HG03378 (cell line): ENCODE data around the gene DUSP19.

Experiments
- ATAC-seq: cut with Tn5 transposase; IDR thresholded peaks from one replicate; pipeline ENCODE4 v1.9.1; 2021; ENCODE audit warnings: mild to moderate bottlenecking, moderate library complexity; ENCODE audit not compliant: unreplicated experiment

Gene DUSP19

DNA sequence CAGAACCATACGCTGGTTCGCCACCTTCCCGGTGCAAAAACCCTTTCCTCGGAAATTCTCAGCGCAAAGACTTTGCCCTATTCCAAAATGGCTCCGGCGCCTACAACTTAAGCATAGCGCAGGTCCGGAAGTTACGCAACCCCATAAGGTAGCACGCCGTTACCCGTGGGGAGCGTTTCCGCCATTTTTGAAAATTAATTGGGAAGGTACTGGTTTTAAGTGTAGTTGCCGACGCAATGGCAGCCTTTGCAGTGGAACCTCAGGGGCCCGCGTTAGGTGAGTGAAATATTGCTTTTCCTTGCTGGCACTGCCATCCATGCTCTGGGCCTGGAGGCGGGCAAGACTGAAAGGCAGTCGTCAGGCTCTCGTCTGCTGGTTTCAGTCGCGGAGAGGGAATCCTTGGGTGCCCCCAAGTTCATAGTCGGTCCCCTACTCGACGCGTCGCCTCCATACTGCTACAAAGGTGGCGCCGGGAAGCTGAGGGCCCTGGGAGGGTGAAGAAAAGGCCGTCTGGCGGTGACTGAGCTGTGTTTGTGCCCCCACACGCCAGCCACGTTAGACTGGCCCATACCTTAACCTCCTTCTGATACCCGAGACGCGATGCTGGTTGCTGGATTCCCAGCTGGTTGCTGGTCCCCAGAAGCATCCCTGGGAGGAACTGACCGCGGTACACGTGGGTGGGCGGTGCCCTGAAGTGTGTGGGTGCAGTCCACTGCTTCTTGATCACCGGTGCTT, 45.8 kb downstream of the DUSP19 start, which contains the start of gene NUP35:
Gene NUP35, plus strand, starts transcription at position 222 of the 735 bp plus-strand sequence. Its CDS starts 15 bp downstream, at position 237.
- ATAC-seq: peak; percentile 91

DNA sequence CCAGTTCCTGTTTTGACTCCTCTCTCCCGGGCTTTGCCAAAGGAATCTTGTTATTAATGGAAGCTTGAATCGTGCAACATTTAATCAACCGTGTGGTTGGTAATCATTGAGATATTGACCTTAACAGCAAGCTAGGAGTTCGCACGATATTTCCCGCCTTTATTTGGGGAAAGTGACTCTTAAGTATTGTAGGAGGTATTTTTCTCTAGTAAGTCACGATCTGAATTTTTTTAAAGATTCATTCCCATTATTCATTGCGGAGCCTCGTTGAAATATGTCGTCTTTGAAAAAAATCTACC, 46.4 kb downstream of the DUSP19 start:
- no peak for ATAC-seq

DNA sequence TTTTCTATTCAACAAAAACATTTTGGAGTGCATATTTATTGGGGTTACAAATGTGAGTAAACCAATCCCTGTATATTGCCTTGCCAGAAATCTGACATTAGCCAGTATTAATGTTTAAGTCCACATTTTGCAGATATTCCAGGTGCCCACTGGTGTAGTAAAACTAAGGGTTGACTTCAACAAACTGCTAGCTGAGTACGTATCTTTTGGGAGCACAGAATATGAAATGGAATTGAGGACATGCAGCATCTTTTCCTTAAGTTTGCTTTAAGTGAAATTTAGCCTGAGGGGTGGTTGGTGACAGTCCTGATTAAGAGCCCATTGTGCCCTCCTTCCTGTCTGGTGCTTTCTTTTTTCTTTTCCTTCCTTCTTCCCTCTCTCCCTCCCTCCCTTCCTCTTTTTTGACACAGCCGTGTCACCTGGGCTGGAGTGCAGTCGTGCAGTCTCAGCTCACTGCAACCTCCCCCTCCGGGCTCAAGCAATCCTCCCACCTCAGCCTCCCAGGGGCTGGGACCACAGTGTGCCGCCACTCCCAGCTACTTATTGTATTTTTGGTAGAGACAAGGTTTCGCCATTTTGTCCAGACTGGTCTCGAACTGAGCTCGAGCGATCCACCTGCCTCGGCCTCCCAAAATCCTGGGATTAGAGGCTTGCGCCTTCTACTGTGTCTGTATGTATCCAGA, 47.3 kb downstream of the DUSP19 start:
- ATAC-seq: no peak

- no peak for ATAC-seq
Measured at GRCh38 chr2:183126635-183127034, 48.1 kb downstream of the DUSP19 start.

GRCh38 chr2:183134016-183134415, 55.5 kb downstream of the DUSP19 start:
- ATAC-seq: no peak

DNA sequence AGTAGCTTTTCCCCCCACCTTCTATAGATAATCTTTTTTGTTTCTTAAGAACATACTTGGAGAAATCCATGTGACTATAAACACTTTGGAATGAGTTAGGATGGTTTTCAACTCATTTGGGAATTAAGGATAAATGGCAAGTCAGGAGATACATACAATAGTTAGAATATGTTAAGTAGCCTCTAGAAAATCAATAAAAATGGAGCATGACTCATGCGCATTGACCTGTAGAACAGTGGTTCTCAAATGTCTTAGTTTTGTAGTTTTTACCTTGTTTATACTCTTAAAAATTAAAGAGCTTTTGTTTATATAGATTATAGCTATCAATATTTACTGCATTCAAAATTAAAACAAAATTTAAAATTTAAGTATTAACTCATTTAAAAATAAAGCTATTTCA, 70.4 kb downstream of the DUSP19 start:
- no peak for ATAC-seq

- ATAC-seq: no peak
Measured at GRCh38 chr2:183149489-183149888, 70.9 kb downstream of the DUSP19 start.
